B cell (primary cell): ENCODE measurements around the gene GTF2I. TPM values are rescaled to one million over a fixed set of nuclear protein-coding genes. Genes with fewer than 3 reads are reported as not detected.

Experiments
- ATAC-seq: fragments of 200-7000 bp; cut with Tn5 transposase; one replicate; pipeline ENCODE4 v1.10.0; 2021; ENCODE audit warnings: low read depth, mild to moderate bottlenecking, moderate number of reproducible peaks, moderate library complexity
- CTCF ChIA-PET: fragments of 350-600 bp; sonication (Branson Sonifier 250); formaldehyde crosslinking; loops from one replicate; lab custom pipeline; 2021; ENCODE audit warnings: antibody characterized with exemption, inconsistent platforms; lab: Charles Lee
- POLR2A ChIA-PET: fragments of 350-600 bp; sonication (Branson Sonifier 250); formaldehyde crosslinking; loops from one replicate; lab custom pipeline; 2021; ENCODE audit warnings: antibody characterized with exemption; lab: Charles Lee
- DNase-seq: peaks from one replicate; pipeline ENCODE4 v3.0.0; 2013
- H2AFZ ChIP-seq: 2 replicates; pipeline ENCODE4 v1.6.1; 2012; ENCODE audit warnings: mild to moderate bottlenecking, low read depth, low read length; ENCODE audit not compliant: insufficient read depth, poor library complexity, severe bottlenecking
- H3K27ac ChIP-seq, 2 donors: 1 replicate in 1 of 2; 2 replicates in 1 of 2; pipeline ENCODE4 v1.5.1; 2012 to 2013; ENCODE audit warnings: low read length in 2 of 2, mild to moderate bottlenecking in 2 of 2, moderate library complexity in 1 of 2
- H3K27me3 ChIP-seq, 4 experiments: fragments of 200-600 bp in 1 of 4; sonication (generic) in 1 of 4; replicated peaks in 1 of 4; 1 replicate in 2 of 4; 2 replicates in 2 of 4; pipeline versions ENCODE4 v1.6.1 to v1.7.0; 2013 to 2016; ENCODE audit warnings: low read length in 3 of 4, mild to moderate bottlenecking in 2 of 4, mixed read lengths in 1 of 4, moderate library complexity in 1 of 4; ENCODE audit not compliant: insufficient read depth in 4 of 4, control insufficient read depth in 3 of 4; ENCODE audit errors: control extremely low read depth in 1 of 4
- H3K36me3 ChIP-seq, 2 experiments: replicated peaks in 1 of 2; 1 replicate in 1 of 2; 2 replicates in 1 of 2; pipeline versions ENCODE4 v1.6.1 to v1.7.1; 2013; ENCODE audit warnings: low read length in 1 of 2; ENCODE audit not compliant: insufficient read depth in 2 of 2, control insufficient read depth in 1 of 2; ENCODE audit errors: control extremely low read depth in 1 of 2, extremely low read depth in 1 of 2
- H3K4me1 ChIP-seq, 2 donors: fragments of 200-600 bp in 1 of 2; sonication (generic) in 1 of 2; 1 replicate in 1 of 2; 2 replicates in 1 of 2; pipeline versions ENCODE4 v1.5.1 to v1.6.1; 2013 to 2017; ENCODE audit warnings: low read length in 2 of 2; ENCODE audit not compliant: control insufficient read depth in 2 of 2, insufficient read depth in 2 of 2
- H3K4me2 ChIP-seq: replicated peaks from 2 replicates; pipeline ENCODE3; 2012; ENCODE audit warnings: mild to moderate bottlenecking, low read depth, low read length; ENCODE audit not compliant: poor library complexity, severe bottlenecking
- H3K4me3 ChIP-seq, 5 experiments: fragments of 200-600 bp in 1 of 5; sonication (generic) in 1 of 5; 1 replicate in 3 of 5; 2 replicates in 2 of 5; pipeline versions ENCODE4 v1.5.1 to v1.7.0; 2011 to 2016; ENCODE audit warnings: low read length in 4 of 5, mild to moderate bottlenecking in 4 of 5, low read depth in 2 of 5, control low read depth in 1 of 5, moderate library complexity in 1 of 5; ENCODE audit not compliant: insufficient read depth in 1 of 5; ENCODE audit errors: control extremely low read depth in 1 of 5, extremely low read depth in 1 of 5
- H3K79me2 ChIP-seq: fragments of 200-600 bp; sonication (generic); one replicate; pipeline ENCODE4 v1.6.0; 2016; ENCODE audit warnings: low read length; ENCODE audit not compliant: control insufficient read depth, insufficient read depth
- H3K9ac ChIP-seq: fragments of 200-600 bp; sonication (generic); 2 replicates; pipeline ENCODE4 v1.6.1; 2017; ENCODE audit warnings: mild to moderate bottlenecking, low read length, moderate library complexity
- H3K9me3 ChIP-seq, 3 donors: one replicate each; pipeline versions ENCODE4 v1.6.1 to v1.7.1; 2013; ENCODE audit warnings: low read length in 2 of 3; ENCODE audit not compliant: control insufficient read depth in 2 of 3, insufficient read depth in 1 of 3; ENCODE audit errors: control extremely low read depth in 1 of 3
- H4K20me1 ChIP-seq: 2 replicates; pipeline ENCODE4 v1.6.0; 2012; ENCODE audit warnings: mild to moderate bottlenecking, low read length; ENCODE audit not compliant: insufficient read depth, control insufficient read depth, poor library complexity, severe bottlenecking
- H3K27ac Mint-ChIP-seq: one replicate; pipeline ENCODE4 v1.8.0; 2021; ENCODE audit warnings: mixed read lengths
- H3K27me3 Mint-ChIP-seq: one replicate; pipeline ENCODE4 v1.8.0; 2021; ENCODE audit warnings: mixed read lengths
- H3K4me1 Mint-ChIP-seq: one replicate; pipeline ENCODE4 v1.8.0; 2021; ENCODE audit warnings: mixed read lengths
- H3K4me3 Mint-ChIP-seq: one replicate; pipeline ENCODE4 v1.8.0; 2021; ENCODE audit warnings: mixed read lengths
- H3K9me3 Mint-ChIP-seq: one replicate; pipeline ENCODE4 v1.8.0; 2022; ENCODE audit warnings: mixed read lengths; ENCODE audit not compliant: insufficient read depth
- CTCF ChIP-seq: fragments of 200-600 bp; IDR thresholded peaks from one replicate; pipeline ENCODE4 v1.8.0; 2022; ENCODE audit warnings: antibody characterized with exemption, mild to moderate bottlenecking
- EZH2 ChIP-seq: IDR thresholded peaks from 2 replicates; pipeline ENCODE4 v1.6.1; 2012; ENCODE audit warnings: borderline replicate concordance, low read depth, mild to moderate bottlenecking, moderate library complexity, low read length; ENCODE audit not compliant: insufficient read depth, poor library complexity, severe bottlenecking
- WGBS: methylation state at CpG from one replicate; pipeline ENCODE4 v1.1.5; 2013; ENCODE audit warnings: missing lambda C conversion rate; ENCODE audit not compliant: insufficient coverage; 5-methylcytosine and 5-hydroxymethylcytosine counted together
- intact Hi-C: fragments of 100-400 bp; cut with micrococcal nuclease; formaldehyde crosslinking; loops from one replicate; pipeline ENCODE4 v1.10.0; 2022
- polyA plus RNA-seq: library from polyadenylated mRNA; depleted of rRNA; stranded (reverse); fragments of >200 nt; gene quantifications from 2 replicates; pipeline ENCODE4 v1.2.3, GENCODE V29; 2012
- total RNA-seq, 2 donors: library from RNA; stranded (reverse); fragments of 120-200 nt in 1 of 2; gene quantifications; 1 replicate in 1 of 2; 2 replicates in 1 of 2; pipeline versions ENCODE4 v1.2.3 to v1.2.4, GENCODE V29; 2013 to 2022

GTF2I gene
- total and polyA plus RNA-seq, 2 donors (not counting 1 experiment from before 2014, with no cell fraction given), result 140 to 271 TPM

DNA sequence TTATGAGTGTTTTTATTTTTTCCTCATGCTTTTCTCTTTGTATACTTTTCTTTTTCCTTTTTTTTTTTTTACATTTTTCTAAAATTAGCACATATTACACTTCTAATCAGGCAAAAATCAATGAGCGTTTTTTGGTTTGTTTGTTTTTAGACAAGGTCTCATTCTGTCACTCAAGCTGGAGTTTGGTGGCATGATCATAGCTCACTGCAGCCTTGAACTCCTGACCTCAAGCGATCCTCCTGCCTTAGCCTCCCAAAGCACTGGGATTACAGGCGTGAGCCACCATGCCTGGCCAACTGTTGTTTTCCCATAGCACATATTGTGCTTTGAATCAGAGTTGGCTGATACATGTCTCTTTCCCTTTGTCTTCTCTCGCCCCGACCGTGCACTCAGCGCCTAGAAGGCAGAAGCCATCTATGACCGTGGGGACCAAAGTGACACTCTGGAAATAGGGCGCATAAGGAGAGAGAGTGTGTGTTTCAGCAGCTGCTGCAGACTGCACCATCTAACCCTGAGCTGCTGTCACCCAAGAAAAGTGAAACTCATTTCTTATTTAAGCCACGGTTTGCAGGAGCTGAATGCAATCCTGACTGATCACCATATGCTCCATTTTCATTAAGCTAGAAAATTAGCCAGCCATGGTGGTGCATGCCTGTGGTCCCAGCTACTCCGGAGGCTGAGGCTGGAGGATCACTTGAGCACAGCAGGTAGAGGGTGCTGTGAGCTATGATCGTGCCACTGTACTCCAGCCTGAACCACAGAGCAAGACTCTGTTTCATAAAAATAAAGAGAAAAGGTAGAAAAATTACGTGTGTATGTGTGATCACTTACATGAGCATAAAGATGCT is 41.4 kb upstream of the GTF2I start:
- no peak for DNase-seq
- intact Hi-C loops, result loop anchor here (2.0 kb wide), 1 partner anchor 45 kb away; no protein-coding TSS in a partner anchor

More for the DNA sequence above, 41.4 kb upstream of the GTF2I start:
- no peaks in the 10 kb centered on the region for H3K79me2 ChIP-seq
- H3K27me3 ChIP-seq, result no peaks in the 10 kb centered on the region
- peaks cover 33% of the 10 kb centered on the region for H3K4me1 Mint-ChIP-seq
- no peak overlapping the region for H3K27ac ChIP-seq
- H3K9ac ChIP-seq, result no peak overlapping the region
- H3K4me2 ChIP-seq, result peak overlapping the region; percentile 33
- H3K27ac Mint-ChIP-seq, result peak overlapping the region; percentile 58
- no peaks in the 10 kb centered on the region for H3K27me3 Mint-ChIP-seq
- no peaks in the 10 kb centered on the region for H4K20me1 ChIP-seq
- peak overlapping the region; percentile 58 for H3K4me3 Mint-ChIP-seq
- no peaks in the 10 kb centered on the region for H3K36me3 ChIP-seq
- ATAC-seq, result no peak
- no peaks in the 10 kb centered on the region for H3K9me3 Mint-ChIP-seq
- TF ChIP-seq EZH2, result no peak
- TF ChIP-seq CTCF, result no peak
- ChIA-PET CTCF (interaction anchor here (1.0 kb wide), 1 partner anchor 10 kb away, joined by 4 read pairs; no protein-coding TSS in a partner anchor), POLR2A (no interaction called here)
- H3K4me3 ChIP-seq, result no peak overlapping the region
- H3K4me1 ChIP-seq, result peaks cover 23 to 27% of the 10 kb centered on the region in 2 donors
- no peaks in the 10 kb centered on the region for H3K9me3 ChIP-seq
- H2AFZ ChIP-seq, result peak overlapping the region; percentile 42
- WGBS, result 91% methylated on average over 5 of the region's 13 CpGs
